Fibroblast of lung (primary cell): ENCODE data around the gene WDR11. TPM values are rescaled to one million over a fixed set of nuclear protein-coding genes. Genes with fewer than 3 reads are reported as not detected.

Source experiments
- DNase-seq, 2 donors: peaks; one replicate each; pipeline versions ENCODE4 v3.0.0 to v3.0.0-alpha.2; 2010; ENCODE audit warnings: low read depth in 2 of 2
- H2AFZ ChIP-seq: 2 replicates; pipeline ENCODE4 v1.5.1; 2012; ENCODE audit warnings: low read length, control low read depth, inconsistent platforms
- H3K27ac ChIP-seq: 2 replicates; pipeline ENCODE4 v1.5.1; 2011; ENCODE audit warnings: low read length, control low read depth; ENCODE audit not compliant: insufficient read depth
- H3K27me3 ChIP-seq: 2 replicates; pipeline ENCODE4 v1.5.1; 2011; ENCODE audit warnings: mild to moderate bottlenecking, low read length; ENCODE audit not compliant: control insufficient read depth, insufficient read depth
- H3K36me3 ChIP-seq: 2 replicates; pipeline ENCODE4 v1.5.1; 2011; ENCODE audit warnings: low read length; ENCODE audit not compliant: control insufficient read depth, insufficient read depth
- H3K4me1 ChIP-seq: 2 replicates; pipeline ENCODE4 v1.5.1; 2011; ENCODE audit warnings: low read length; ENCODE audit not compliant: control insufficient read depth, insufficient read depth; ENCODE audit errors: extremely low read depth
- H3K4me2 ChIP-seq: 2 replicates; pipeline ENCODE4 v1.5.1; 2011; ENCODE audit warnings: low read length, control low read depth; ENCODE audit not compliant: insufficient read depth; ENCODE audit errors: extremely low read depth
- H3K4me3 ChIP-seq, 4 experiments: fragments of 200-600 bp in 1 of 4; sonication (generic) in 1 of 4; replicated peaks in 1 of 4; 2 replicates each; pipeline ENCODE4 v1.5.1; 2011 to 2016; ENCODE audit warnings: low read length in 4 of 4, low read depth in 3 of 4, mild to moderate bottlenecking in 3 of 4, control low read depth in 2 of 4, inconsistent platforms in 1 of 4, mixed read lengths in 1 of 4; ENCODE audit not compliant: insufficient read depth in 1 of 4; ENCODE audit errors: control extremely low read depth in 1 of 4
- H3K79me2 ChIP-seq: 2 replicates; pipeline ENCODE4 v1.5.1; 2012; ENCODE audit warnings: mild to moderate bottlenecking, low read length, inconsistent platforms; ENCODE audit not compliant: control insufficient read depth, insufficient read depth
- H3K9ac ChIP-seq: 2 replicates; pipeline ENCODE4 v1.5.1; 2011; ENCODE audit warnings: mild to moderate bottlenecking, low read length, control low read depth; ENCODE audit not compliant: insufficient read depth
- H3K9me3 ChIP-seq: 2 replicates; pipeline ENCODE4 v1.5.1; 2012; ENCODE audit warnings: low read depth, low read length; ENCODE audit not compliant: control insufficient read depth, insufficient read depth
- H4K20me1 ChIP-seq: 2 replicates; pipeline ENCODE4 v1.5.1; 2011; ENCODE audit warnings: low read length; ENCODE audit not compliant: control insufficient read depth, insufficient read depth; ENCODE audit errors: extremely low read depth
- EZH2 ChIP-seq: IDR thresholded peaks from 2 replicates; pipeline ENCODE4 v1.5.1; 2012; ENCODE audit warnings: low read length, control low read depth, mild to moderate bottlenecking; ENCODE audit errors: missing control alignments
- polyA plus RNA-seq, 2 donors: library from polyadenylated mRNA; depleted of rRNA in 1 of 2; stranded (reverse) in 1 of 2; unstranded in 1 of 2; fragments of >200 nt; gene quantifications; 2 replicates each; pipeline ENCODE4 v1.2.1, GENCODE V29; 2011 to 2012; ENCODE audit warnings: missing spikeins in 1 of 2
- total RNA-seq: library from RNA; depleted of rRNA; stranded (reverse); fragments of >200 nt; gene quantifications from 2 replicates; pipeline ENCODE4 v1.2.1, GENCODE V29; 2014
- TF ChIP-seq, protein P1 (sequence below), 2 donors: IDR thresholded peaks in 1 of 2; conservative IDR thresholded peaks in 1 of 2; 1 replicate in 1 of 2; 2 replicates in 1 of 2; pipeline ENCODE4 v1.5.1; 2011 to 2012; ENCODE audit warnings: low read length in 2 of 2, control low read depth in 1 of 2, inconsistent platforms in 1 of 2, low read depth in 1 of 2, mild to moderate bottlenecking in 1 of 2

The WDR11 gene
- total and polyA plus RNA-seq, 2 donors (not counting 1 experiment from before 2014, with no cell fraction given), result 61.4 to 89.5 TPM

- Histone ChIP-seq H3K9ac (no peak overlapping the region), H3K36me3 (no peaks in the 10 kb centered on the region), H4K20me1 (no peaks in the 10 kb centered on the region), H3K27ac (no peak overlapping the region), H3K4me2 (no peak overlapping the region), H2AFZ (no peak overlapping the region), H3K9me3 (no peaks in the 10 kb centered on the region), H3K79me2 (no peaks in the 10 kb centered on the region), H3K4me3 (no peak overlapping the region), H3K4me1 (no peaks in the 10 kb centered on the region), H3K27me3 (no peaks in the 10 kb centered on the region)
- DNase-seq, result no peak
- no peak for TF ChIP-seq EZH2
- TF ChIP-seq, protein P1, sequence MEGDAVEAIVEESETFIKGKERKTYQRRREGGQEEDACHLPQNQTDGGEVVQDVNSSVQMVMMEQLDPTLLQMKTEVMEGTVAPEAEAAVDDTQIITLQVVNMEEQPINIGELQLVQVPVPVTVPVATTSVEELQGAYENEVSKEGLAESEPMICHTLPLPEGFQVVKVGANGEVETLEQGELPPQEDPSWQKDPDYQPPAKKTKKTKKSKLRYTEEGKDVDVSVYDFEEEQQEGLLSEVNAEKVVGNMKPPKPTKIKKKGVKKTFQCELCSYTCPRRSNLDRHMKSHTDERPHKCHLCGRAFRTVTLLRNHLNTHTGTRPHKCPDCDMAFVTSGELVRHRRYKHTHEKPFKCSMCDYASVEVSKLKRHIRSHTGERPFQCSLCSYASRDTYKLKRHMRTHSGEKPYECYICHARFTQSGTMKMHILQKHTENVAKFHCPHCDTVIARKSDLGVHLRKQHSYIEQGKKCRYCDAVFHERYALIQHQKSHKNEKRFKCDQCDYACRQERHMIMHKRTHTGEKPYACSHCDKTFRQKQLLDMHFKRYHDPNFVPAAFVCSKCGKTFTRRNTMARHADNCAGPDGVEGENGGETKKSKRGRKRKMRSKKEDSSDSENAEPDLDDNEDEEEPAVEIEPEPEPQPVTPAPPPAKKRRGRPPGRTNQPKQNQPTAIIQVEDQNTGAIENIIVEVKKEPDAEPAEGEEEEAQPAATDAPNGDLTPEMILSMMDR (conservative IDR thresholded peaks at IDR 0.05 in 1 of 2, IDR thresholded peaks at IDR 0.05 in 1 of 2; ENCODE audit: low read depth in 1 of 2, low read length in 2 of 2), result no peak
Observed at GRCh38 chr10:120931423-120931822, 80.3 kb downstream of the WDR11 start.

DNA sequence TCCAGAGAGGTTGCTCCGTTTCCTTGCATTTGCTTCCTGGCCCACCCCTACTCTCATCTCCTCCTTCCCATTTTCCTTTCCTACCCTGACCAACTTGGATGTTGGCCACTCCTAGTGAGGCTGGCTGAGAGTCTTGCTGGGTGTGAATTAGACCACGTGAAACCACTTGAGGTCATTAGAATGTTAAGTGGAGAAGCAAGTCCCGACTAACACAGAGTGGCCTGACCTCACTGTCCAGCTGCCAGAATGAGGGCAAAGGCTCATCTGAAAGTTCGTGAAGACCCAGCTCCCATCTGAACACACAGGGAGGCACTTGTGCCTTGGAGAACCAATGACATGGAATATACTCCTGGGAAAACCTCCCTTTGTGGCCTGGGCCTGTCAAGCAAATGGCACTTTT is 80.8 kb downstream of the WDR11 start:
- Histone ChIP-seq H3K4me3 (no peak overlapping the region), H3K27me3 (no peaks in the 10 kb centered on the region), H3K79me2 (no peaks in the 10 kb centered on the region), H3K9me3 (no peaks in the 10 kb centered on the region), H2AFZ (no peak overlapping the region), H4K20me1 (no peaks in the 10 kb centered on the region), H3K4me2 (no peak overlapping the region), H3K36me3 (no peaks in the 10 kb centered on the region), H3K27ac (no peak overlapping the region), H3K9ac (no peak overlapping the region), H3K4me1 (no peaks in the 10 kb centered on the region)
- no peak for DNase-seq
- TF ChIP-seq EZH2, result no peak
- TF ChIP-seq, protein P1 (conservative IDR thresholded peaks at IDR 0.05 in 1 of 2, IDR thresholded peaks at IDR 0.05 in 1 of 2; ENCODE audit: low read depth in 1 of 2, low read length in 2 of 2), result no peak

DNA sequence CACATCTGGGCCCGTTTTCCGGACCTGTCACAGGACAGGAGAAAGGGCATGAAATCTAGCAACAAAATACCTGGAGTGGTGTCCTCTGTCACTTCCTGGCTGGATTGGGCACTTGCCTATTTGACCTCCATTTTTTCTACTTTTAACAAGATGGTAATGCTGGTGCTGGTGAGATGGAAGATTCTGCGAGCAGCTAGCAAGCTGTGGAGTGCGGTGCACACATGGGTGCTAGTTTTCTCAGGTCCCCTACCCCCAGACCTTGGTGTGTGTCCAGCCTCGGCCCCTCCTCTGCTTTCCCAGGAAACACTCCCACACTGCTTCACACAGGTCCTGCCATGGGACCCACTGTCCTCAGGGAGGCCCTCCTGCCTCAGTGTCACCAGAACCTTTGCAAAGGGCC is 87.7 kb downstream of the WDR11 start:
- no peak overlapping the region for H3K4me3 ChIP-seq
- H4K20me1 ChIP-seq, result no peaks in the 10 kb centered on the region
- no peak overlapping the region for H3K4me2 ChIP-seq
- H3K9ac ChIP-seq, result no peak overlapping the region
- H3K4me1 ChIP-seq, result no peaks in the 10 kb centered on the region
- DNase-seq, result no peak
- no peaks in the 10 kb centered on the region for H3K36me3 ChIP-seq
- H2AFZ ChIP-seq, result no peak overlapping the region
- no peaks in the 10 kb centered on the region for H3K27me3 ChIP-seq
- H3K79me2 ChIP-seq, result no peaks in the 10 kb centered on the region
- TF ChIP-seq EZH2, result no peak
- TF ChIP-seq, protein P1 (conservative IDR thresholded peaks at IDR 0.05 in 1 of 2, IDR thresholded peaks at IDR 0.05 in 1 of 2; ENCODE audit: low read depth in 1 of 2, low read length in 2 of 2), result no peak
- no peak overlapping the region for H3K27ac ChIP-seq
- H3K9me3 ChIP-seq, result no peaks in the 10 kb centered on the region
